Right kidney (tissue), 9 donors: ENCODE measurements around the gene RBL2.
A peak's percentile ranks its signal among the peaks of the same experiment; 100 is the strongest.
"Not testable (repeated sequence)": the region's sequence is repeated elsewhere in the genome, so short reads cannot be mapped to it uniquely, and the experiment has no call there.

Source experiments
- DNase-seq: peaks from one replicate; pipeline ENCODE4 v3.0.0-alpha.2; 2016
- long read RNA-seq, 8 donors: transcript quantifications; one replicate each; lab custom pipeline, GENCODE V29; 2026

RBL2 gene
- long read RNA-seq, donor 1, full-length matches to known transcripts: 2 of 20 reads
- long read RNA-seq, donor 1, partial matches to known transcripts: 6 of 20 reads
- long read RNA-seq, donor 1, other reads (novel, unspliced or antisense): 12 of 20 reads
- long read RNA-seq, donor 2, full-length matches to known transcripts: 1 of 1 reads
- long read RNA-seq, donor 2, partial matches to known transcripts: 0 of 1 reads
- long read RNA-seq, donor 2, other reads (novel, unspliced or antisense): 0 of 1 reads
- long read RNA-seq, donor 3, full-length matches to known transcripts: 1 of 7 reads
- long read RNA-seq, donor 3, partial matches to known transcripts: 6 of 7 reads
- long read RNA-seq, donor 3, other reads (novel, unspliced or antisense): 0 of 7 reads
- long read RNA-seq, donor 4, full-length matches to known transcripts: 7 of 26 reads
- long read RNA-seq, donor 4, partial matches to known transcripts: 19 of 26 reads
- long read RNA-seq, donor 4, other reads (novel, unspliced or antisense): 0 of 26 reads
- long read RNA-seq, donor 5, full-length matches to known transcripts: 4 of 93 reads
- long read RNA-seq, donor 5, partial matches to known transcripts: 89 of 93 reads
- long read RNA-seq, donor 5, other reads (novel, unspliced or antisense): 0 of 93 reads
- long read RNA-seq, donor 6, full-length matches to known transcripts: 4 of 25 reads
- long read RNA-seq, donor 6, partial matches to known transcripts: 21 of 25 reads
- long read RNA-seq, donor 6, other reads (novel, unspliced or antisense): 0 of 25 reads
- long read RNA-seq, donor 7: 0 reads
- long read RNA-seq, donor 8, full-length matches to known transcripts: 1 of 11 reads
- long read RNA-seq, donor 8, partial matches to known transcripts: 10 of 11 reads
- long read RNA-seq, donor 8, other reads (novel, unspliced or antisense): 0 of 11 reads

DNA sequence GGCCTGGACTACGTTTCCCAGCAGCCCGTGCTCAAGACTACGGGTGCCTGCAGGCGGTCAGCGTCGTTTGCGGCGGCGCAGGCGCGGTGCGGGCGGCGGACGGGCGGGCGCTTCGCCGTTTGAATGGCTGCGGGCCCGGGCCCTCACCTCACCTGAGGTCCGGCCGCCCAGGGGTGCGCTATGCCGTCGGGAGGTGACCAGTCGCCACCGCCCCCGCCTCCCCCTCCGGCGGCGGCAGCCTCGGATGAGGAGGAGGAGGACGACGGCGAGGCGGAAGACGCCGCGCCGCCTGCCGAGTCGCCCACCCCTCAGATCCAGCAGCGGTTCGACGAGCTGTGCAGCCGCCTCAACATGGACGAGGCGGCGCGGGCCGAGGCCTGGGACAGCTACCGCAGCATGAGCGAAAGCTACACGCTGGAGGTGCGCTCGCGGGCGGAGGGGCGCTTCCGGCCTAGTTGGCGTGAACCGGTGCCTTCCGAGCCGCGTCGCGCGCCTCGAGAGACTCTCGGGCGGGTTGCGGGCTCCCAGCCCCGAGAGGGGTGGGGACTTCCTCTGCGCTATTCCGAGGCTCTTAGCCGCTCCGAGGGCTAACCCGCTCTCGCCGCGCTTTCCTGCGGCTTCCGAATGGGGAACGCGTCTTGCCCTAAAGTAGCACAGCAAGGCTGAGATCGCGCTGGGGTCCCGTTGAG lies at the start of gene RBL2:
Gene RBL2 (plus strand): TSS at position 95 of the 689 bp plus-strand sequence. CDS start 86 bp downstream, at position 181.
- peak; percentile 96 for DNase-seq

DNA sequence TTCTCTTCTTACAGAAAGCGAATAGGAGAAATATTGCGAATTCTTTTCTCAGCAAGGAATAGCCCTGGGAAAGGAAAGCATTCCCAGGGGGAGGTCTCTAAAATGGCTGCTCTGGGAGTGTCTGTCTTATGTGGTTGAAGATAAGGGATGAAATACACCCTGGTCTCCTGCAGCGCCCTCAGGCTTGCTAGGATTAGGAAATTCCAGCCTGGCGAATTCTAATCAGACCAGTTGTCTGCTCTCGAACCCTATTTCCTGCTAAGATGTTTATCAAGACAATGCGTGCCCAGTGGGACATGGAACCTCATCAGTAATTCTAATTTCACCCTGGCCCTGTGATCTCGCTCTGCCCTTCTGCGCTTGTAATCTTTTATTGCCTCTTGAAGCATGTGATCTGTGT lies 49.7 kb upstream of the RBL2 start:
- DNase-seq: not testable (repeated sequence)

DNA sequence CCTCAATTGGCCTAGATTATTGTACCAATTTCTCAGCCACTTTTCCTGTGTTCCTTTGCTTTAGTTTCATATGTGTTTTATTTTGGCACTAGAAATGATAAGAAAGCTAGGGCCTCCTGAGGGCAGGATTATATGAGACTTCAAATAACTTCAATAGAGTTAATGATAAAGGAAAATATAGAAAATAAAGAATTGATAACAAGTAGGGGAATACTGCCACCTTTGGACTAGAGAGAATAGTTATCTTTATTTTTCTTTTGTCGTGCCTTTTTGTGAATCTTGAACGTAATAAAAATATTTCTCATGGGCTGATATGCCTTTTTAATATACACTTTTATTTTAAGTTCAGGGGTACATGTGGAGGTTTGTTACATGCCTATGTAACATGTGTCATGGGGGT lies 29.3 kb upstream of the RBL2 start:
- no peak for DNase-seq

GRCh38 chr16:53412549-53412948 lies 21.7 kb upstream of the RBL2 start:
- DNase-seq: no peak

DNA sequence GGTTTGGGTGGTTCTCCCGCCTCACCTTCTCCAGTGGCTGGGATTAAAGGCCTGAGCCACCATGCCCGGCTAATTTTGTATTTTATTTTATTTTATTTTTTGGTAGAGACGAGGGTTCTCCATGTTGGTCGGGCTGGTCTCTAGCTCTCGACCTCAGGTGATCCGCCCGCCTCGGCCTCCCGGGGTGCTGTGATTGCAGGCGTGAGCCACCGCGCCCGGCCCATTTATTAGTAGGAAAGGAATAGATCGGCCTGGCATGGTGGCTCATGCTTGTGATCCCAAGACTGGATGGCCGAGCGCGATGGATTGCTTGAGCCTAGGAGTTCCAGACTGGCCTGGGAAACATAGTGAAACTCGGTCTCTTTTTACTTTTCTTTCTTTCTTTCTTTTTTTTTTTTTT lies 20.4 kb upstream of the RBL2 start:
- DNase-seq: no peak

GRCh38 chr16:53414381-53414780 lies 19.9 kb upstream of the RBL2 start:
- no peak for DNase-seq

DNA sequence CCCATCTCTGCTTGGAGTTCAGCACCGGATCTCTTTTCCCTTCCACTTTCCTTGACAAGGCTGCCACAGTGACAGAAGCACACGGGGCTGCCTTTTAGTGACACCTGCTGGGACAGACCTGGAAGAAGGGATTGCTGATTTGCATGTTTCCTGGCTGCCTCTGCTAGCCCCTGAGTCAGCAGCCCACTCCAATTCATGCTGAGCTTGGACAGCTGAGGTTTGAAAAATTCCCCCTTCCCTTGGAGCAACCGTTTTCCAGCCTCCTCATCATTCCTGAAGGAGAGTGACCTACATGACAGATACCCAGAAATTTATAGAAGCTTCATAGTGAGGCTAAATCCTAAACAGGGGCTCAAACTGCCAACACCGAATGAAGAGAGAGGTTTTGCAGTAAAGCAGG lies 18.8 kb upstream of the RBL2 start:
- DNase-seq: peak; percentile 18

DNA sequence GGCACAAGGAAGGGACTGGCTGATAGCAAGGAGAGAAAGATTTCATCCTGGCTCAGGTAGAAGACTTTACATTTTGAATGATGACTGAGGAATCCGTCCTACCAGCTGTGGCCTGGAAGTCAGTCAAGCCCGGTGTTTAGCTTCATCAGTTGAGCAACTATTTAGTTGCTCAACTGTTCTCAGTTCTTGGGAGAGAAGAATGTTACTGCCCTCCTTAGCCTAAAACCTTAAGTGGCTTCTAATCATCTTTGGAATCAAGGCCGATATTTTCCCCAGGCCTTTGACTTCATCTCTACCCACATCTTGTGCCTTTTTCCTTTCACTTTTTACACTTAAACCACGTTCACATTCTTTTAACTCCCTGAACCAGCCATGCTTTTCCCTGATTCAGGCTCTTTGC lies 17.3 kb upstream of the RBL2 start:
- DNase-seq: no peak

- DNase-seq: no peak
Measured at GRCh38 chr16:53417976-53418375, 16.3 kb upstream of the RBL2 start.

GRCh38 chr16:53419383-53419709 lies 14.9 kb upstream of the RBL2 start:
- DNase-seq: not testable (repeated sequence)

DNA sequence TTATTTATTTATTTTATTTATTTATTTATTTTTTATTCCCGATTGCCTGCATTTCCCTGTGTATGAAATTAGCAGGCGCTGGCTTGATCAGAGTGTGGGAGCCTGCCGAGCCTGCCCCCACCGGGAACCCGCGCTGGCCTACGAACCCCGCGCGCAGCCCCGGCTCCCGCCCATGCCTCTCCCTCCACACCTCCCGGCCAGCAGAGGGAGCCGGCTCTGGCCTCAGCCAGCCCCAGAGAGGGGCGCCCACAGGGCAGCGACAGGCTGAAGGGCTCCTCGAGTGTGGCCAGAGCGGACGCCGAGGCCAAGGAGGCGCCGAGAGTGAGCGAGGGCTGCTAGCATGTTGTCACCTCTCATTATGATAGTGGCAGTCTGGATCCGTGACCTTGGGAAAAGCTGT lies 13.0 kb upstream of the RBL2 start:
- no peak for DNase-seq

GRCh38 chr16:53423968-53424367 lies 10.3 kb upstream of the RBL2 start:
- not testable (repeated sequence) for DNase-seq

DNA sequence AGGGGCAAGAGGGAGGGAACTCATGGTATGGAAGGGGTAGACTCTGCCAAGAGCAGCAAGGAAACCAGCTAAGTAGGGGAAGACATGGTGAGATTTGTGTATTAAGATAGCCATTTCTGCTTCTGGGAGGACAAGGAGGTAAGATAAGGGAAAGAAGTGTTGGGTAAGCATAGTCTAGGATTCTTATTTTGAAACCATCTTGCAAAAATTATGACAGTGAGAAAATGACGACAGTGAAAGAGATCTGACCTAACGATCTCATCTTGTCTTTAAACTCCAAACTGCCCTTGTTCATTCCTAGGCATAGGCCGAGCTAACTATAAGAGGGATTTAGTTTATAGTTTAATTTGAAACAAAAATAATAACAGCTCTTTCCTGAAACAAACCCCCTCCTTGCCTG lies 5.6 kb upstream of the RBL2 start:
- DNase-seq: no peak

DNA sequence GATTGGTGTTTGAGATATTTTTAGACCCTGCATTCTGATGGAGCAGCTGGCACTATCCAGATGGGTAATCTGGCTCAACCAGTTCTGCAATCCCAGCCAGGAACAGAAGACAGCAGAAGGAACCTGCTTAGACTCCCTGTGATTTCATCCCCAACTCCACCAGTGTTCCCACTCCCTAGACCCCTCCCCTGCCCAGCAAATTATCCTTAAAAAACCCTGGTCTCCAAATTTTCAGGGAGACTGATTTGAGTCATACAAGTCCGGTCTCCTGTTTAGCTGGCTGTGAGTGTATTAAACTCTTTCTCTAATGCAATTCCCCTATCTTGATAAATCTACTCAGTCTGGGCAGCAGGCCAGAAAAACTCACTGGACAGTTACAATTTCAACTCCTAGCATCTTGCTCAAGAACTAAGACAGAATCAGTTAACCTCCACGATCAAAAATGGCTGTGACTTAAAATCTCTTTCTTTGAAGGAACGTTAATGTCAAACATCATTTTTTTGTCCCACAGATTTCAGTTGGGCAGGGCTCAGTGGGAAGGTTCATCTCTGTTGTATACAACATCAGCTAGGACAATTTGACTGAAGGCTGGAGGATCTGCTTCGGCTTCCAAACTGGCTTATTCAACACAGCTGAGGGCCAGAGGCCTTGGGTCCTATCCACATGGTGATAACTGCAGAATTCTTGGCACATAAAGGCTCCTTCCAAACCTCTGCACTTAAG lies 4.9 kb upstream of the RBL2 start:
- peak; percentile 5 for DNase-seq

GRCh38 chr16:53430363-53430762 lies 3.9 kb upstream of the RBL2 start:
- no peak for DNase-seq

GRCh38 chr16:53433509-53433908 lies 762 bp upstream of the RBL2 start:
- no peak for DNase-seq

- no peak for DNase-seq
Measured at GRCh38 chr16:53433930-53434376, 318 bp upstream of the RBL2 start.

- peak; percentile 68 for DNase-seq
Measured at GRCh38 chr16:53435066-53435688, 906 bp downstream of the RBL2 start.

DNA sequence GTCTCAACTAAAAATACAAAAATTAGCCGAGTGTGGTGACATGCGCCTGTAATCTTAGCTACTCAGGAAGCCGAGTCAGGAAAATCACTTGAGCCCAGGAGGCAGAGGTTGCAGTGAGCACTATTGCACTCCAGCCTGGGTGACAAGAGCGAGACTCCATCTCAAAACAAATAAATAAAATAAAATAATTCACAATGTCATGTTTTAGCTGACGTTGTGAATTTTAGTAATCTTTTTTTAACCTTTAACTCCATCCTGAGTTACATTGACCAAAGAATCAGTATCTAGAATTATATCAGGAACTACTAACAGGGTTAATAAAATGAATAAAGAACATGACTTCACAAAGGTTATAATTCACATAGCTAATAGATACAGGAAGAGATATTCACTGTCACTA lies 5.9 kb downstream of the RBL2 start:
- no peak for DNase-seq

GRCh38 chr16:53445534-53445933 lies 11.3 kb downstream of the RBL2 start:
- no peak for DNase-seq

DNA sequence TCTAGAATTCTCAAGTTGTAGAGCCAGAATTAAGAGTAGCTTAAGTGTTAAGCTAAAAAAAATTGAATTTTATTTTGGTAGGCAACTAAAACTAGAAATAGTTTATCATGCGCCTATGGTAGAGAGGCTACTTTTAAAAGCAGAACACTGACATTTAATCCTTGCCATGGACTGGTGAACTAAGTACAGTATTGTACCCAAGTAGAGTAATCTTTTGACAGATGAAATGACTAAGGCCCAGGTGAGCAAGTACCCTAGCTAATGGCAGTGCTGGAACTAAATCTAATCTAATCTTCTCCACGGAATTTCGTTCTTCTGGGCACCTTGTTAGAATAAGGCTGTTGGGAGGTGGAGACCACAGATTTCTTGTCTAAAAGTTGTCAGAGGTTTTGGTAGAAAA lies 11.8 kb downstream of the RBL2 start:
- DNase-seq: no peak
